K562 (cell line): Measurements from ENCODE around the gene PARPBP. TPM values are rescaled to one million over a fixed set of nuclear protein-coding genes. Genes with fewer than 3 reads are reported as not detected.

Source experiments
- KAT2B ChIP-seq: IDR thresholded peaks from one replicate; pipeline ENCODE4 v1.6.1; 2012; ENCODE audit warnings: low read depth, mild to moderate bottlenecking, control low read depth, inconsistent platforms, low read length, moderate library complexity
- PRMT5 ChIP-seq: sonication (generic); formaldehyde crosslinking; IDR thresholded peaks from 2 replicates; pipeline ENCODE4 v1.5.0; 2020; ENCODE audit warnings: missing genetic modification reagents
- PTRF ChIP-seq: fragments of 450-650 bp; IDR thresholded peaks from 2 replicates; pipeline ENCODE4 v1.6.1; 2016; ENCODE audit warnings: mild to moderate bottlenecking, missing genetic modification characterization, missing compliant biosample characterization
- ZNF347 ChIP-seq: fragments of 450-650 bp; formaldehyde crosslinking; IDR thresholded peaks from 2 replicates; pipeline ENCODE4 v1.4.0; 2020; ENCODE audit warnings: low read depth, mild to moderate bottlenecking, moderate library complexity
- polyA plus RNA-seq, 8 experiments: library from polyadenylated mRNA; depleted of rRNA in 4 of 8; stranded (reverse) in 5 of 8; unstranded in 3 of 8; fragments of >200 nt; fragmentation: Nextera tagmentation in 2 of 8; fragmentation: Illumina TruSeq in 1 of 8; extraction: Ambion mirVana in 2 of 8; extraction: Trizol in 1 of 8; gene quantifications; 2 replicates each; pipeline versions ENCODE4 v1.2.1 to v1.2.3, GENCODE V29; 2011 to 2014; ENCODE audit warnings: inconsistent platforms in 1 of 8, missing spikeins in 1 of 8
- total RNA-seq, 7 experiments: library from RNA; depleted of rRNA in 6 of 7; stranded (reverse); fragments of >200 nt in 6 of 7; fragmentation: Illumina TruSeq in 2 of 7; extraction: Trizol in 2 of 7; gene quantifications; 2 replicates each; pipeline versions ENCODE4 v1.2.1 to v1.2.3, GENCODE V29; 2011 to 2021; ENCODE audit warnings: low replicate concordance in 1 of 7
- TF ChIP-seq, protein P1 (sequence below): fragments of 450-650 bp; IDR thresholded peaks from 2 replicates; pipeline ENCODE4 v1.6.1; 2016; ENCODE audit warnings: low read depth, mild to moderate bottlenecking, moderate library complexity
- TF ChIP-seq, protein P2 (sequence below): fragments of 450-650 bp; IDR thresholded peaks from 2 replicates; pipeline ENCODE4 v1.6.1; 2014; ENCODE audit warnings: low read depth, mild to moderate bottlenecking, moderate library complexity, borderline replicate concordance
- TF ChIP-seq, protein P3 (sequence below): sonication (generic); formaldehyde crosslinking; IDR thresholded peaks from 2 replicates; pipeline ENCODE4 v1.8.0; 2022; ENCODE audit warnings: mild to moderate bottlenecking, missing genetic modification reagents
- TF ChIP-seq, protein P4 (sequence below): fragments of 450-650 bp; IDR thresholded peaks from 2 replicates; pipeline ENCODE4 v1.6.1; 2016; ENCODE audit warnings: low read depth
- TF ChIP-seq, protein P5 (sequence below): sonication (generic); formaldehyde crosslinking; IDR thresholded peaks from 2 replicates; pipeline ENCODE4 v1.9.0; 2022; ENCODE audit warnings: mild to moderate bottlenecking, missing genetic modification reagents
- TF ChIP-seq, protein P6 (sequence below): fragments of 450-650 bp; IDR thresholded peaks from 2 replicates; pipeline ENCODE4 v1.6.1; 2018; ENCODE audit not compliant: partially characterized antibody

Gene PARPBP
- total and polyA plus RNA-seq, 9 of the 15 experiments (the other 6 are each of a cell fraction or from before 2014, with no cell fraction given): 26.1 to 62.5 (median 49.0) TPM

DNA sequence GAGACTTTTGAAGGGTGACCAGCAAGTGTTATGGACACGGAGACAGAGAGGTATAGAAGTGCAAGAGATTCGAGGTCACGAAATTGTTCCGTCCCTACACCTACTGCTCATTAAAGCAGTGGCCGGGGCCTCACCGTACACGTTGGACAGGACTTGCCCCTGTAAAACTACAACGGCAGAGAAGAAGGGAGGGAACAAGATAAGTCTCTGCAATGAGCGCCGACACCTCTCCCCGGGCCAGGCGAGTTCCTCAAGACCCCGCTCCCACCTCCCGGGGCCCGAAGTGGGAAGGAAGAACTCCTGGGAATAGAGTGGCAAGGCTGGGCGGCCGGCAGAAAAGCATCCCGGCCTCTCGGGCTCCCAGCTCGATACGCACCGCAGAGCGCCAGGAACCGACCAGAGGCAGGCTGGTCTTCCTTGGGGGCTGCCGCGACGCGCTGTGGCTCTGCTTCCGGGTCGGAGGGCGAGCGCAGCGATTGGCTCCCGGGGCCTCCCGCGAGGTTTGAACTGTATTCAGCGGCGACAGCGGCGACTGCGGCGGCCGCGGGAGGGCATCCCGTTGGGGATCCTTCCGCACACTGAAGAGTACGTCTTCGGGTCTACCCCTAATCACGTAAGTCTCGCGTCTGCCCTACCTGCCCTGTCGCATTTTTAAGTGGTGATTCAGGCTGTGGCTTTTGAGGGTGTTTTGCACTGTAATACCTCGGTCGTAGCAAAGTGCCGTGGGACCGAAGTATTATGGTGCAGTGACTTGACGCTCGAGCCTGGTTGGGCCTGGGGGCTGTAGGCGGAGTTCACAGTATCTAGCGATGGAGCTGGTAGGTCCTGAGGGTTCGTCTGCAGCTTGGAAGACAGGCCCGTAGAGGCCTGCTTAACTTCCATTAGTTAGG lies at the start of gene PARPBP, which contains the start of gene NUP37 (continued):
- TF ChIP-seq KAT2B (no peak), PTRF (no peak), PRMT5 (no peak), ZNF347 (CRISPR knock-in tag) (no peak)
- TF ChIP-seq, protein P1, sequence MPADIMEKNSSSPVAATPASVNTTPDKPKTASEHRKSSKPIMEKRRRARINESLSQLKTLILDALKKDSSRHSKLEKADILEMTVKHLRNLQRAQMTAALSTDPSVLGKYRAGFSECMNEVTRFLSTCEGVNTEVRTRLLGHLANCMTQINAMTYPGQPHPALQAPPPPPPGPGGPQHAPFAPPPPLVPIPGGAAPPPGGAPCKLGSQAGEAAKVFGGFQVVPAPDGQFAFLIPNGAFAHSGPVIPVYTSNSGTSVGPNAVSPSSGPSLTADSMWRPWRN: no peak
- TF ChIP-seq, protein P2, sequence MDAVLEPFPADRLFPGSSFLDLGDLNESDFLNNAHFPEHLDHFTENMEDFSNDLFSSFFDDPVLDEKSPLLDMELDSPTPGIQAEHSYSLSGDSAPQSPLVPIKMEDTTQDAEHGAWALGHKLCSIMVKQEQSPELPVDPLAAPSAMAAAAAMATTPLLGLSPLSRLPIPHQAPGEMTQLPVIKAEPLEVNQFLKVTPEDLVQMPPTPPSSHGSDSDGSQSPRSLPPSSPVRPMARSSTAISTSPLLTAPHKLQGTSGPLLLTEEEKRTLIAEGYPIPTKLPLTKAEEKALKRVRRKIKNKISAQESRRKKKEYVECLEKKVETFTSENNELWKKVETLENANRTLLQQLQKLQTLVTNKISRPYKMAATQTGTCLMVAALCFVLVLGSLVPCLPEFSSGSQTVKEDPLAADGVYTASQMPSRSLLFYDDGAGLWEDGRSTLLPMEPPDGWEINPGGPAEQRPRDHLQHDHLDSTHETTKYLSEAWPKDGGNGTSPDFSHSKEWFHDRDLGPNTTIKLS: peak; percentile 89
- TF ChIP-seq, protein P3, sequence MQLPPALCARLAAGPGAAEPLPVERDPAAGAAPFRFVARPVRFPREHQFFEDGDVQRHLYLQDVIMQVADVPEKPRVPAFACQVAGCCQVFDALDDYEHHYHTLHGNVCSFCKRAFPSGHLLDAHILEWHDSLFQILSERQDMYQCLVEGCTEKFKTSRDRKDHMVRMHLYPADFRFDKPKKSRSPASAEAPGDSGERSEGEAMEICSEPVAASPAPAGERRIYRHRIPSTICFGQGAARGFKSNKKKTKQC: 0 out of 2 replicates have a peak, but pooled peaks have one; percentile 37
- TF ChIP-seq, protein P4, sequence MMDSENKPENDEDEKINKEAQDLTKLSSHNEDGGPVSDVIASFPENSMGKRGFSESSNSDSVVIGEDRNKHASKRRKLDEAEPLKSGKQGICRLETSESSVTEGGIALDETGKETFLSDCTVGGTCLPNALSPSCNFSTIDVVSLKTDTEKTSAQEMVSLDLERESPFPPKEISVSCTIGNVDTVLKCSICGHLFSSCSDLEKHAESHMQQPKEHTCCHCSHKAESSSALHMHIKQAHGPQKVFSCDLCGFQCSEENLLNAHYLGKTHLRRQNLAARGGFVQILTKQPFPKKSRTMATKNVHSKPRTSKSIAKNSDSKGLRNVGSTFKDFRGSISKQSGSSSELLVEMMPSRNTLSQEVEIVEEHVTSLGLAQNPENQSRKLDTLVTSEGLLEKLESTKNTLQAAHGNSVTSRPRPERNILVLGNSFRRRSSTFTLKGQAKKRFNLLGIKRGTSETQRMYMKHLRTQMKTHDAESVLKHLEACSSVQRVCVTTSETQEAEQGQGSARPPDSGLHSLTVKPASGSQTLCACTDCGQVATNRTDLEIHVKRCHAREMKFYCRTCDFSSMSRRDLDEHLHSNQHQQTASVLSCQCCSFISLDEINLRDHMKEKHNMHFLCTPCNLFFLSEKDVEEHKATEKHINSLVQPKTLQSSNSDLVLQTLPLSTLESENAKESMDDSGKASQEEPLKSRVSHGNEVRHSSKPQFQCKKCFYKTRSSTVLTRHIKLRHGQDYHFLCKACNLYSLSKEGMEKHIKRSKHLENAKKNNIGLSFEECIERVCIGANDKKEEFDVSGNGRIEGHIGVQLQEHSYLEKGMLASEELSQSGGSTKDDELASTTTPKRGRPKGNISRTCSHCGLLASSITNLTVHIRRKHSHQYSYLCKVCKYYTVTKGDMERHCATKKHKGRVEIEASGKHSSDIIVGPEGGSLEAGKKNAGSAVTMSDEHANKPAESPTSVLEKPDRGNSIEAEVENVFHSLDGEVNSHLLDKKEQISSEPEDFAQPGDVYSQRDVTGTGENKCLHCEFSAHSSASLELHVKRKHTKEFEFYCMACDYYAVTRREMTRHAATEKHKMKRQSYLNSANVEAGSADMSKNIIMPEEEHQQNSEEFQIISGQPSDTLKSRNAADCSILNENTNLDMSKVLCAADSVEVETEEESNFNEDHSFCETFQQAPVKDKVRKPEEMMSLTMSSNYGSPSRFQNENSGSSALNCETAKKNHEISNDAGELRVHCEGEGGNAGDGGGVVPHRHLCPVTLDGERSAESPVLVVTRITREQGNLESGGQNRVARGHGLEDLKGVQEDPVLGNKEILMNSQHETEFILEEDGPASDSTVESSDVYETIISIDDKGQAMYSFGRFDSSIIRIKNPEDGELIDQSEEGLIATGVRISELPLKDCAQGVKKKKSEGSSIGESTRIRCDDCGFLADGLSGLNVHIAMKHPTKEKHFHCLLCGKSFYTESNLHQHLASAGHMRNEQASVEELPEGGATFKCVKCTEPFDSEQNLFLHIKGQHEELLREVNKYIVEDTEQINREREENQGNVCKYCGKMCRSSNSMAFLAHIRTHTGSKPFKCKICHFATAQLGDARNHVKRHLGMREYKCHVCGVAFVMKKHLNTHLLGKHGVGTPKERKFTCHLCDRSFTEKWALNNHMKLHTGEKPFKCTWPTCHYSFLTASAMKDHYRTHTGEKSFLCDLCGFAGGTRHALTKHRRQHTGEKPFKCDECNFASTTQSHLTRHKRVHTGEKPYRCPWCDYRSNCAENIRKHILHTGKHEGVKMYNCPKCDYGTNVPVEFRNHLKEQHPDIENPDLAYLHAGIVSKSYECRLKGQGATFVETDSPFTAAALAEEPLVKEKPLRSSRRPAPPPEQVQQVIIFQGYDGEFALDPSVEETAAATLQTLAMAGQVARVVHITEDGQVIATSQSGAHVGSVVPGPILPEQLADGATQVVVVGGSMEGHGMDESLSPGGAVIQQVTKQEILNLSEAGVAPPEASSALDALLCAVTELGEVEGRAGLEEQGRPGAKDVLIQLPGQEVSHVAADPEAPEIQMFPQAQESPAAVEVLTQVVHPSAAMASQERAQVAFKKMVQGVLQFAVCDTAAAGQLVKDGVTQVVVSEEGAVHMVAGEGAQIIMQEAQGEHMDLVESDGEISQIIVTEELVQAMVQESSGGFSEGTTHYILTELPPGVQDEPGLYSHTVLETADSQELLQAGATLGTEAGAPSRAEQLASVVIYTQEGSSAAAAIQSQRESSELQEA: no peak
- TF ChIP-seq, protein P5, sequence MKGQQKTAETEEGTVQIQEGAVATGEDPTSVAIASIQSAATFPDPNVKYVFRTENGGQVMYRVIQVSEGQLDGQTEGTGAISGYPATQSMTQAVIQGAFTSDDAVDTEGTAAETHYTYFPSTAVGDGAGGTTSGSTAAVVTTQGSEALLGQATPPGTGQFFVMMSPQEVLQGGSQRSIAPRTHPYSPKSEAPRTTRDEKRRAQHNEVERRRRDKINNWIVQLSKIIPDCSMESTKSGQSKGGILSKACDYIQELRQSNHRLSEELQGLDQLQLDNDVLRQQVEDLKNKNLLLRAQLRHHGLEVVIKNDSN (CRISPR knock-in tag): no peak
- TF ChIP-seq, protein P6, sequence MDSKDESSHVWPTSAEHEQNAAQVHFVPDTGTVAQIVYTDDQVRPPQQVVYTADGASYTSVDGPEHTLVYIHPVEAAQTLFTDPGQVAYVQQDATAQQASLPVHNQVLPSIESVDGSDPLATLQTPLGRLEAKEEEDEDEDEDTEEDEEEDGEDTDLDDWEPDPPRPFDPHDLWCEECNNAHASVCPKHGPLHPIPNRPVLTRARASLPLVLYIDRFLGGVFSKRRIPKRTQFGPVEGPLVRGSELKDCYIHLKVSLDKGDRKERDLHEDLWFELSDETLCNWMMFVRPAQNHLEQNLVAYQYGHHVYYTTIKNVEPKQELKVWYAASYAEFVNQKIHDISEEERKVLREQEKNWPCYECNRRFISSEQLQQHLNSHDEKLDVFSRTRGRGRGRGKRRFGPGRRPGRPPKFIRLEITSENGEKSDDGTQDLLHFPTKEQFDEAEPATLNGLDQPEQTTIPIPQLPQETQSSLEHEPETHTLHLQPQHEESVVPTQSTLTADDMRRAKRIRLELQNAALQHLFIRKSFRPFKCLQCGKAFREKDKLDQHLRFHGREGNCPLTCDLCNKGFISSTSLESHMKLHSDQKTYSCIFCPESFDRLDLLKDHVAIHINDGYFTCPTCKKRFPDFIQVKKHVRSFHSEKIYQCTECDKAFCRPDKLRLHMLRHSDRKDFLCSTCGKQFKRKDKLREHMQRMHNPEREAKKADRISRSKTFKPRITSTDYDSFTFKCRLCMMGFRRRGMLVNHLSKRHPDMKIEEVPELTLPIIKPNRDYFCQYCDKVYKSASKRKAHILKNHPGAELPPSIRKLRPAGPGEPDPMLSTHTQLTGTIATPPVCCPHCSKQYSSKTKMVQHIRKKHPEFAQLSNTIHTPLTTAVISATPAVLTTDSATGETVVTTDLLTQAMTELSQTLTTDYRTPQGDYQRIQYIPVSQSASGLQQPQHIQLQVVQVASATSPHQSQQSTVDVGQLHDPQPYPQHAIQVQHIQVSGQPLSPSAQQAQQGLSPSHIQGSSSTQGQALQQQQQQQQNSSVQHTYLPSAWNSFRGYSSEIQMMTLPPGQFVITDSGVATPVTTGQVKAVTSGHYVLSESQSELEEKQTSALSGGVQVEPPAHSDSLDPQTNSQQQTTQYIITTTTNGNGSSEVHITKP: no peak
